Activated CD8-positive, alpha-beta T cell treated with anti-CD3 and anti-CD28 coated beads for 36 hours (primary cell): ENCODE measurements around the gene BEST4. TPM values are rescaled to one million over a fixed set of nuclear protein-coding genes. Genes with fewer than 3 reads are reported as not detected.

Experiments
- ATAC-seq: fragments of 200-7000 bp; cut with Tn5 transposase; one replicate; pipeline ENCODE4 v1.10.0; 2021; ENCODE audit warnings: mild to moderate bottlenecking, moderate library complexity
- CTCF ChIA-PET: fragments of 350-600 bp; sonication (Branson Sonifier 250); formaldehyde crosslinking; loops from one replicate; lab custom pipeline; 2021; ENCODE audit warnings: antibody characterized with exemption; lab: Charles Lee
- POLR2A ChIA-PET: fragments of 350-600 bp; sonication (Branson Sonifier 250); formaldehyde crosslinking; loops from one replicate; lab custom pipeline; 2021; ENCODE audit warnings: antibody characterized with exemption; lab: Charles Lee
- DNase-seq: peaks from one replicate; pipeline ENCODE4 v3.0.0-alpha.2; 2020
- H3K27ac Mint-ChIP-seq: one replicate; pipeline ENCODE4 v1.8.0; 2021; ENCODE audit warnings: mild to moderate bottlenecking, mixed read lengths
- H3K27me3 Mint-ChIP-seq: one replicate; pipeline ENCODE4 v1.8.0; 2021; ENCODE audit warnings: mixed read lengths
- H3K36me3 Mint-ChIP-seq: one replicate; pipeline ENCODE4 v1.8.0; 2021; ENCODE audit warnings: low read depth, mixed read lengths
- H3K4me1 Mint-ChIP-seq: one replicate; pipeline ENCODE4 v1.8.0; 2021; ENCODE audit warnings: low read depth, mixed read lengths
- H3K4me3 Mint-ChIP-seq: one replicate; pipeline ENCODE4 v1.8.0; 2021; ENCODE audit warnings: mild to moderate bottlenecking, moderate library complexity, mixed read lengths
- H3K9me3 Mint-ChIP-seq: one replicate; pipeline ENCODE4 v1.8.0; 2021; ENCODE audit warnings: mixed read lengths
- intact Hi-C: fragments of 100-400 bp; cut with micrococcal nuclease; formaldehyde crosslinking; loops from one replicate; pipeline ENCODE4 v1.10.0; 2022
- total RNA-seq, 2 experiments: library from RNA; stranded (reverse); gene quantifications; one replicate each; pipeline ENCODE4 v1.2.3, GENCODE V29; 2021
- TF ChIP-seq, protein P1 (sequence below): fragments of 200-600 bp; IDR thresholded peaks from one replicate; pipeline ENCODE4 v1.8.0; 2022; ENCODE audit warnings: antibody characterized with exemption, mild to moderate bottlenecking

Gene BEST4
- total RNA-seq, 2 experiments from 2014 or later: 0.87 to 1.0 TPM

DNA sequence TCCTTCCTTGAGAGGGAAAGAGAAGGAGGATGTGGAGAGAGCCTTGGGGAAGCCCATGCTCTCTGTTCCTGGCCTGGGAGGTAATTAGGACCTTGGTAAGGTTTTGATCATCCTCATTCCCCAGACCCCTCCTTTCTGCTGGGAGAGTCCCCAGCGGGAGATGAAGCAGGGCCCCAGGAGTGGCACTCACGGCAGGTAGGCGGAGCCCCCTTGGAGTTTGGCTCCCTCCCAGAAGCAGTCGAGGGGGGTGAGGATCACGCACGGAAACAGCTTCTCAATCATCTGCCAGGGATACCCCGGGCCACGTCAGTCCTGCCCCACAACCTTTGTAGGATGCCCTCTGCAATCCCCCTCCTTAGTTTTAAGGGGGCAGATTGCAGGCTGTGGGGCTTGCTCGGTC is 43.5 kb upstream of the BEST4 start:
- H3K4me1 Mint-ChIP-seq: peaks cover 10% of the 10 kb centered on the region
- POLR2A ChIA-PET: interaction anchor here (1.0 to 7.1 kb wide), 4 partner anchors 11 to 110 kb away, joined by 3 to 66 read pairs (median 10); partner anchors contain the start of gene RPS8
- intact Hi-C loops: no loop called here

DNA sequence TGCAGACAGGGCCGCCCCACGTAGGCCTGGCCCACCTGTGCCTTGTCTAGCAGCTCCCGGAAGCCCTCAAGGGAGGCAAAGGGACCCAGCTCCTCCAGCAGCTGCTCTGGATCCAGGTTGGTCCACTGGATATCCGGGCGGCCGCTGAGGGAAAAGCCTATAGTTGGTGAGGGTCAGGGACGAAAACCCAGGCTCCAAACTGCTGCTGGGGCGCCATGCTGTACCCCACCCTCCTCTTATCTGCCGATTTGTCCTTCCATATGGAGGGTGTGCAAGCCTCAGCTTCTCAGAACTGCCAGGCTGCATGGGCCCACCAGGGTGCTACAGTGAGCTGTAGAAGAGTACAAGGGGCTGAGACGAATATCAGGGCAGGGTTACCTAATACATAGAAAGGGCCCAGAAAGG is 42.9 kb upstream of the BEST4 start:
- TF ChIP-seq, protein P1, sequence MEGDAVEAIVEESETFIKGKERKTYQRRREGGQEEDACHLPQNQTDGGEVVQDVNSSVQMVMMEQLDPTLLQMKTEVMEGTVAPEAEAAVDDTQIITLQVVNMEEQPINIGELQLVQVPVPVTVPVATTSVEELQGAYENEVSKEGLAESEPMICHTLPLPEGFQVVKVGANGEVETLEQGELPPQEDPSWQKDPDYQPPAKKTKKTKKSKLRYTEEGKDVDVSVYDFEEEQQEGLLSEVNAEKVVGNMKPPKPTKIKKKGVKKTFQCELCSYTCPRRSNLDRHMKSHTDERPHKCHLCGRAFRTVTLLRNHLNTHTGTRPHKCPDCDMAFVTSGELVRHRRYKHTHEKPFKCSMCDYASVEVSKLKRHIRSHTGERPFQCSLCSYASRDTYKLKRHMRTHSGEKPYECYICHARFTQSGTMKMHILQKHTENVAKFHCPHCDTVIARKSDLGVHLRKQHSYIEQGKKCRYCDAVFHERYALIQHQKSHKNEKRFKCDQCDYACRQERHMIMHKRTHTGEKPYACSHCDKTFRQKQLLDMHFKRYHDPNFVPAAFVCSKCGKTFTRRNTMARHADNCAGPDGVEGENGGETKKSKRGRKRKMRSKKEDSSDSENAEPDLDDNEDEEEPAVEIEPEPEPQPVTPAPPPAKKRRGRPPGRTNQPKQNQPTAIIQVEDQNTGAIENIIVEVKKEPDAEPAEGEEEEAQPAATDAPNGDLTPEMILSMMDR: no peak
- DNase-seq (no peak), ATAC-seq (no peak)
- Mint-ChIP-seq H3K27ac (no peak overlapping the region), H3K36me3 (no peaks in the 10 kb centered on the region), H3K9me3 (no peaks in the 10 kb centered on the region), H3K4me1 (peaks cover 7% of the 10 kb centered on the region), H3K4me3 (no peak overlapping the region), H3K27me3 (no peaks in the 10 kb centered on the region)
- intact Hi-C loops: no loop called here
- POLR2A ChIA-PET: interaction anchor here (0.6 to 7.1 kb wide), 5 partner anchors 11 to 109 kb away, joined by 3 to 66 read pairs (median 6); partner anchors contain the start of gene RPS8
- CTCF ChIA-PET: no interaction called here

More for the DNA sequence above, 43.5 kb upstream of the BEST4 start:
- TF ChIP-seq, protein P1: no peak
- H3K9me3 Mint-ChIP-seq: no peaks in the 10 kb centered on the region
- DNase-seq (no peak), ATAC-seq (no peak)
- H3K4me3 Mint-ChIP-seq: no peak overlapping the region
- no peak overlapping the region for H3K27ac Mint-ChIP-seq
- no peaks in the 10 kb centered on the region for H3K36me3 Mint-ChIP-seq
- CTCF ChIA-PET: interaction anchor here (1.3 kb wide), 1 partner anchor 98 kb away, joined by 3 read pairs; no protein-coding TSS in a partner anchor
- H3K27me3 Mint-ChIP-seq: no peaks in the 10 kb centered on the region

- ChIA-PET POLR2A (interaction anchor here (0.7 to 7.1 kb wide), 5 partner anchors 9 to 108 kb away, joined by 3 to 66 read pairs (median 6); partner anchors contain the start of genes RNU5D-1 and RPS8), CTCF (interaction anchor here (1.2 kb wide), 1 partner anchor 98 kb away, joined by 3 read pairs; no protein-coding TSS in a partner anchor)
- intact Hi-C loops: no loop called here
- Mint-ChIP-seq H3K4me3 (no peak overlapping the region), H3K36me3 (no peaks in the 10 kb centered on the region), H3K27ac (no peak overlapping the region), H3K27me3 (no peaks in the 10 kb centered on the region), H3K4me1 (peaks cover 2% of the 10 kb centered on the region), H3K9me3 (no peaks in the 10 kb centered on the region)
- DNase-seq (no peak), ATAC-seq (no peak)
- TF ChIP-seq, protein P1: no peak
These were observed 41.8 kb upstream of the BEST4 start for GRCh38 chr1:44829506-44830384.

DNA sequence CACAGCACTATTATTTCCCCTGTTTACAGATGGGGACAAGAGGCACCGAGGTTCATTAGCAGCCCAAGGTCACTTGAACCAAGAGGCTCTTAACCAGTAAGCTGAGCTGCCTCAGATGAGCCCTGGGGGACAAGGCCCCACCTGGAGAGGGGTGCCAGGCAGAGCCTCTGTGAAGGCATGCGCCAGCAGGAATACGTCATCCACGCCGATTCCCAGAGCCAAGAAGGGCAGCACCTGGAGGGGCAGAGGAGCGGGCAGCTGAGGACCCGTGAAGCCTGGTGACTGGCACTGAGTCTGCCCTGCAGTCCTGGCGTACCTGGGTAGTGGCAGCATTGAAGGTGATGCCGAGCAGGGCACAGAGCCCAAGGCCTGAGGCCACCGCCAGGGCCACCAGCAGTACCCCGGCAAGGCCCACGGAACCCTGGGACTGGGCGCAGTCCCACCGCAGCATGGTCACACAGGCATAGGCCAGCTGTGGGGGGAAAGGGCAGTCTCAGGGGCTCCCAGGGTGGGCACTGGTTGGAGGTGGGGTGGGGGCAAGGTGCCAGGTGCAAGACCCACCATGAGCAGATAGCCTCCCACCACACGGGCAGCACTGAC is 41.0 kb upstream of the BEST4 start:
- TF ChIP-seq, protein P1: no peak
- POLR2A ChIA-PET: interaction anchor here (0.7 to 12.2 kb wide), 3 partner anchors 9 to 108 kb away, joined by 3 to 466 read pairs (median 66); partner anchors contain the start of gene RNU5D-1
- Mint-ChIP-seq H3K4me3 (no peak overlapping the region), H3K9me3 (no peaks in the 10 kb centered on the region), H3K27me3 (no peaks in the 10 kb centered on the region), H3K27ac (no peak overlapping the region), H3K36me3 (no peaks in the 10 kb centered on the region), H3K4me1 (peaks cover 2% of the 10 kb centered on the region)
- ATAC-seq (no peak), DNase-seq (no peak)
- intact Hi-C loops: no loop called here
- CTCF ChIA-PET: interaction anchor here (1.2 kb wide), 1 partner anchor 97 kb away, joined by 3 read pairs; no protein-coding TSS in a partner anchor
